C4-2B (cell line): ENCODE measurements around the gene TAP1.

Experiments used
- H3K27ac ChIP-seq: fragments of 450-650 bp; 2 replicates; pipeline ENCODE4 v1.5.1; 2017
- CTCF ChIP-seq: fragments of 450-650 bp; conservative IDR thresholded peaks from 2 replicates; pipeline ENCODE4 v1.5.1; 2017; ENCODE audit warnings: mild to moderate bottlenecking
- ZFX ChIP-seq: fragments of 450-650 bp; IDR thresholded peaks from 2 replicates; pipeline ENCODE4 v1.6.1; 2017

Gene TAP1

GRCh38 chr6:32836873-32837272, 16.6 kb downstream of the TAP1 start:
- H3K27ac ChIP-seq: no peak overlapping the region
- no peak for TF ChIP-seq CTCF
- TF ChIP-seq ZFX: no peak

GRCh38 chr6:32835167-32835893, 18.2 kb downstream of the TAP1 start:
- TF ChIP-seq CTCF (no peak), ZFX (no peak)

DNA sequence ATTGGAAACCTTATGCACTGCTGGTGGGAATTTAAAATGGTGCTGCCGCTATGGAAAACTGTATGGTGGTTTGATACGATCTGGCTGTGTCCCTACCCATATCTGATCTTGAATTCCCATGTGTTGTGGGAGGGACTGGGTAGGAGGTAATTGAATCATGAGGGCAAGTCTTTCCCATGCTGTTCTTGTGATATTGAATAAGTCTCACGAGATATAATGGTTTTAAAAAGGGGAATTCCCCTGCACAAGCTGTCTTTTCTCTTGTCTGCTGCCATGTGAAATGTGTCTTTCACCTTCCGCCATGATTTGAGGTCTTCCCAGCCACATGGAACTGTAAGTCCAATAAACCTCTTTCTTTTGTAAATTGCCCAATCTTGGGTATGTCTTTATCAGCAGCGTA, 19.8 kb downstream of the TAP1 start:
- no peak overlapping the region for H3K27ac ChIP-seq

More at GRCh38 chr6:32835167-32835893, 18.2 kb downstream of the TAP1 start:
- no peak overlapping the region for H3K27ac ChIP-seq

GRCh38 chr6:32832535-32832934, 21.0 kb downstream of the TAP1 start:
- TF ChIP-seq CTCF: no peak
- TF ChIP-seq ZFX: no peak
- H3K27ac ChIP-seq: no peak overlapping the region

More for the DNA sequence above, 19.8 kb downstream of the TAP1 start:
- TF ChIP-seq ZFX: no peak
- no peak for TF ChIP-seq CTCF

GRCh38 chr6:32830936-32831335, 22.6 kb downstream of the TAP1 start:
- no peak overlapping the region for H3K27ac ChIP-seq
- TF ChIP-seq ZFX (no peak), CTCF (no peak)

DNA sequence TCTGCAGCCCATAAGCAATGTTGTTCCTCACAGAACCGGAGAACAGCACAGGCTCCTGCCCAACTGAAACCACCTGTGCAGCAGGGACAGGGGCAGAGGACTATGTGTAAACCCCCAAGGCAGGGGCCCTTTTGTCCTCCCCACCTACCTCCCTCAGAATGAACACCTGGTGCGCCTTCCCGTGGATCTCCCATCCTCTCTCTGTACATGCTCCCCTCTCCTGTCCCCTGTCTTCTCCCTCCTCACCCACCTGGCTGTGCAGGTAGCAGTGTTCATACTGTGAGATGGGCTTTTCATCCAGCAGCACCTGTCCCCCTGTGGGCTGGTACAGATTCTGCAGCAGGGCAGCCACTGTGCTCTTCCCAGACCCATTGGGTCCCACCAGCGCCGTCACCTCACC, 23.5 kb downstream of the TAP1 start:
- H3K27ac ChIP-seq: no peak overlapping the region
- TF ChIP-seq CTCF: no peak
- TF ChIP-seq ZFX: no peak

DNA sequence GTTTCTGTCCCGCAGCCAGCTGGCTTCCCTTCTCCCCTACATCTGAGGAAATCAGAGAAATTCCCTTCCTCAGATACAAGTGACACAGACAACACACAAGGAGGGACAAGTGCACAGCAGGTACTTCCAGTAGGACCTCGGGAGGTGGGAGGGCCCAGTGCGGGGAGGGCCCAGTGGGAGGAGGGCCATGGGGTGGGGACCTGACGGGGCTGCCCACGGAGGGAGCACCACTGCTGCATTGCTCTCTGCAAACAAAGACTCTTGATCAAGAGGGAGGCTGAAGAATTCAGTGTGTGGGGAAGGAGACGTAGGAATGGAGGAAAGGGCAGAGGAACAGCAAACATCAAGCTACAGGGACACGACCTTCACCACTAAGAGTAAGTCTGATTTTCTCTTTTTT, 24.0 kb downstream of the TAP1 start:
- no peak for TF ChIP-seq ZFX
- no peak overlapping the region for H3K27ac ChIP-seq

- no peak for TF ChIP-seq ZFX
- TF ChIP-seq CTCF: no peak
Observed at GRCh38 chr6:32827025-32827424, 26.5 kb downstream of the TAP1 start.

More at GRCh38 chr6:32827025-32827424, 26.5 kb downstream of the TAP1 start:
- no peak overlapping the region for H3K27ac ChIP-seq
